Neural cell (in vitro differentiated cells): ENCODE results near the gene C9orf72. TPM values are rescaled to one million over a fixed set of nuclear protein-coding genes. Genes with fewer than 3 reads are reported as not detected.

Experiments
- H2AFZ ChIP-seq: fragments of 200-600, 300-800 bp; sonication (generic), shearing (Covaris generic); 2 replicates; pipeline ENCODE4 v1.6.0; 2014; ENCODE audit warnings: low read depth, mild to moderate bottlenecking, antibody characterized with exemption, low read length, moderate library complexity
- H3F3A ChIP-seq: fragments of 200-600 bp; shearing (Covaris generic); 2 replicates; pipeline ENCODE4 v1.6.1; 2016; ENCODE audit warnings: mild to moderate bottlenecking, moderate library complexity, mixed read lengths, antibody characterized with exemption, low read length; ENCODE audit not compliant: insufficient read depth, poor library complexity, severe bottlenecking
- H3K27ac ChIP-seq: fragments of 200-600, 300-800 bp; sonication (generic), shearing (Covaris generic); 2 replicates; pipeline ENCODE4 v1.5.1; 2014; ENCODE audit warnings: mild to moderate bottlenecking, low read length, moderate library complexity
- H3K27me3 ChIP-seq: fragments of 300-800, 200-600 bp; sonication (generic), shearing (Covaris generic); 2 replicates; pipeline ENCODE4 v1.6.0; 2014; ENCODE audit warnings: mild to moderate bottlenecking, low read depth, low read length, moderate library complexity; ENCODE audit not compliant: insufficient read depth
- H3K36me3 ChIP-seq: fragments of 300-800, 200-600 bp; sonication (generic), shearing (Covaris generic); 2 replicates; pipeline ENCODE4 v1.5.1; 2014; ENCODE audit warnings: mild to moderate bottlenecking, antibody characterized with exemption, low read length, moderate library complexity; ENCODE audit not compliant: insufficient read depth
- H3K4me2 ChIP-seq: fragments of 300-800, 200-600 bp; sonication (generic), shearing (Covaris generic); 2 replicates; pipeline ENCODE4 v1.6.0; 2014; ENCODE audit warnings: mild to moderate bottlenecking, low read length
- H3K4me3 ChIP-seq: fragments of 300-800, 200-600 bp; sonication (generic), shearing (Covaris generic); 2 replicates; pipeline ENCODE4 v1.5.1; 2014; ENCODE audit warnings: mild to moderate bottlenecking, low read length, moderate library complexity
- H3K79me2 ChIP-seq: fragments of 200-600 bp; shearing (Covaris generic); replicated peaks from 2 replicates; pipeline ENCODE4 v1.6.0; 2014; ENCODE audit warnings: mild to moderate bottlenecking, low read length, moderate library complexity; ENCODE audit not compliant: insufficient read depth
- H3K9ac ChIP-seq: fragments of 300-800, 200-600 bp; sonication (generic), shearing (Covaris generic); 2 replicates; pipeline ENCODE4 v1.6.1; 2016; ENCODE audit warnings: mild to moderate bottlenecking, low read length, mixed read lengths
- H3K9me2 ChIP-seq: fragments of 200-600 bp; shearing (Covaris generic); 2 replicates; pipeline ENCODE4 v1.6.1; 2016; ENCODE audit warnings: mild to moderate bottlenecking, low read length, mixed read lengths; ENCODE audit not compliant: insufficient read depth
- H3K9me3 ChIP-seq: fragments of 200-600, 300-800 bp; sonication (generic), shearing (Covaris generic); 2 replicates; pipeline ENCODE4 v1.6.1; 2016; ENCODE audit warnings: mild to moderate bottlenecking, mixed run types, low read length, moderate library complexity, mixed read lengths
- H4K20me1 ChIP-seq: fragments of 200-600 bp; shearing (Covaris generic); 2 replicates; pipeline ENCODE4 v1.6.1; 2016; ENCODE audit warnings: mild to moderate bottlenecking, mixed run types; ENCODE audit not compliant: insufficient read depth
- CTCF ChIP-seq: fragments of 450-650 bp; IDR thresholded peaks from 2 replicates; pipeline ENCODE4 v1.5.1; 2014; ENCODE audit warnings: antibody characterized with exemption, mild to moderate bottlenecking, moderate library complexity; ENCODE audit not compliant: poor library complexity, severe bottlenecking
- EP300 ChIP-seq: fragments of 450-650 bp; conservative IDR thresholded peaks from 2 replicates; pipeline ENCODE4 v1.6.1; 2014; ENCODE audit warnings: antibody characterized with exemption, mild to moderate bottlenecking, moderate library complexity; ENCODE audit not compliant: poor library complexity, severe bottlenecking
- EZH2 ChIP-seq: fragments of 200-600, 300-800 bp; shearing (Covaris generic), sonication (generic); IDR thresholded peaks from 2 replicates; pipeline ENCODE4 v1.6.1; 2014; ENCODE audit warnings: antibody characterized with exemption, low read length, borderline replicate concordance, mild to moderate bottlenecking; ENCODE audit not compliant: insufficient read depth, poor library complexity, severe bottlenecking
- MXI1 ChIP-seq: fragments of 450-650 bp; conservative IDR thresholded peaks from 2 replicates; pipeline ENCODE4 v1.6.1; 2014; ENCODE audit warnings: antibody characterized with exemption, mild to moderate bottlenecking; ENCODE audit not compliant: poor library complexity, severe bottlenecking
- POLR2AphosphoS5 ChIP-seq: IDR thresholded peaks from 2 replicates; pipeline ENCODE4 v1.6.1; 2012
- RAD21 ChIP-seq: fragments of 450-650 bp; conservative IDR thresholded peaks from 2 replicates; pipeline ENCODE4 v1.6.1; 2014; ENCODE audit warnings: antibody characterized with exemption, mild to moderate bottlenecking, moderate library complexity
- REST ChIP-seq: IDR thresholded peaks from 2 replicates; pipeline ENCODE4 v1.6.1; 2012; ENCODE audit warnings: borderline replicate concordance
- SMC3 ChIP-seq: fragments of 450-650 bp; conservative IDR thresholded peaks from 2 replicates; pipeline ENCODE4 v1.6.1; 2014; ENCODE audit warnings: antibody characterized with exemption, mild to moderate bottlenecking, moderate library complexity; ENCODE audit not compliant: poor library complexity
- TAF1 ChIP-seq: IDR thresholded peaks from 2 replicates; pipeline ENCODE4 v1.6.1; 2012; ENCODE audit warnings: low read depth
- polyA plus RNA-seq: library from polyadenylated mRNA; depleted of rRNA; stranded (reverse); fragments of >200 nt; gene quantifications from 2 replicates; pipeline ENCODE4 v1.2.3, GENCODE V29; 2014

C9orf72 gene
- polyA plus RNA-seq, 1 donor from 2014 or later = 166 TPM

- H2AFZ ChIP-seq = no peak overlapping the region
- no peaks in the 10 kb centered on the region for H3K9me3 ChIP-seq
- H3K36me3 ChIP-seq = no peaks in the 10 kb centered on the region
- no peaks in the 10 kb centered on the region for H3F3A ChIP-seq
- peak; percentile 15 for TF ChIP-seq RAD21
- TF ChIP-seq CTCF = no peak
- TF ChIP-seq SMC3 = peak; percentile 12
- no peak for TF ChIP-seq REST
- peak; percentile 88 for TF ChIP-seq EP300
- peak; percentile 67 for TF ChIP-seq POLR2AphosphoS5
- peak overlapping the region; percentile 5 for H3K4me3 ChIP-seq
- no peaks in the 10 kb centered on the region for H3K27me3 ChIP-seq
- H3K79me2 ChIP-seq = no peaks in the 10 kb centered on the region
- H3K9ac ChIP-seq = peak overlapping the region; percentile 30
- H3K4me2 ChIP-seq = no peak overlapping the region
- peak overlapping the region; percentile 79 for H3K27ac ChIP-seq
- H3K9me2 ChIP-seq = no peaks in the 10 kb centered on the region
- H4K20me1 ChIP-seq = no peaks in the 10 kb centered on the region
These were observed 46.5 kb upstream of the C9orf72 start for GRCh38 chr9:27619743-27620142.

GRCh38 chr9:27618066-27618465 lies 44.8 kb upstream of the C9orf72 start:
- Histone ChIP-seq H3K4me3 (no peak overlapping the region), H4K20me1 (no peaks in the 10 kb centered on the region), H3K36me3 (no peaks in the 10 kb centered on the region), H2AFZ (no peak overlapping the region), H3K4me2 (no peak overlapping the region), H3K9me2 (no peaks in the 10 kb centered on the region), H3K27me3 (no peaks in the 10 kb centered on the region), H3K27ac (no peak overlapping the region), H3F3A (no peaks in the 10 kb centered on the region), H3K79me2 (no peaks in the 10 kb centered on the region), H3K9me3 (no peaks in the 10 kb centered on the region), H3K9ac (no peak overlapping the region)
- TF ChIP-seq RAD21 (no peak), MXI1 (no peak), CTCF (no peak), REST (no peak), POLR2AphosphoS5 (no peak), EZH2 (no peak), SMC3 (no peak), EP300 (no peak), TAF1 (no peak)
